Heart left ventricle (tissue), 16 donors: ENCODE measurements around the gene MAP3K4. TPM values are rescaled to one million over a fixed set of nuclear protein-coding genes. Genes with fewer than 3 reads are reported as not detected.

Experiments used
- ATAC-seq, 4 donors: fragments of 200-7000 bp; cut with Tn5 transposase; one replicate each; pipeline ENCODE4 v1.9.1; 2020 to 2022; ENCODE audit warnings: moderate library complexity in 4 of 4, mild to moderate bottlenecking in 3 of 4, moderate number of reproducible peaks in 1 of 4
- DNase-seq, 5 donors: peaks; one replicate each; pipeline ENCODE4 v3.0.0-alpha.2; 2020
- H3K27ac ChIP-seq, 12 donors: fragments of 200-600 bp; sonication (generic) in 4 of 12; one replicate each; pipeline versions ENCODE4 v1.5.0 to v1.8.0; 2016 to 2022; ENCODE audit warnings: mild to moderate bottlenecking in 2 of 12
- H3K27me3 ChIP-seq, 9 donors: fragments of 200-600 bp; sonication (generic) in 2 of 9; one replicate each; pipeline versions ENCODE4 v1.5.1 to v1.8.0; 2016 to 2022; ENCODE audit warnings: mild to moderate bottlenecking in 3 of 9
- H3K36me3 ChIP-seq, 9 donors: fragments of 200-600 bp; sonication (generic) in 2 of 9; one replicate each; pipeline versions ENCODE4 v1.5.0 to v1.8.0; 2018 to 2022; ENCODE audit warnings: mild to moderate bottlenecking in 2 of 9
- H3K4me1 ChIP-seq, 12 donors: fragments of 200-600 bp; sonication (generic) in 4 of 12; one replicate each; pipeline versions ENCODE4 v1.5.0 to v1.8.0; 2016 to 2022; ENCODE audit warnings: mild to moderate bottlenecking in 3 of 12
- H3K4me3 ChIP-seq, 12 donors: fragments of 200-600 bp; sonication (generic) in 4 of 12; one replicate each; pipeline versions ENCODE4 v1.5.0 to v1.8.0; 2017 to 2022; ENCODE audit warnings: mild to moderate bottlenecking in 9 of 12, moderate library complexity in 4 of 12
- H3K9me3 ChIP-seq, 12 donors: fragments of 200-600 bp; sonication (generic) in 4 of 12; one replicate each; pipeline versions ENCODE4 v1.5.0 to v1.8.0; 2016 to 2022; ENCODE audit warnings: mild to moderate bottlenecking in 1 of 12
- POLR2A ChIP-seq, 2 donors: fragments of 450-650 bp; IDR thresholded peaks; one replicate each; pipeline ENCODE4 v1.6.1; 2017; ENCODE audit warnings: antibody characterized with exemption in 2 of 2, mild to moderate bottlenecking in 2 of 2, moderate library complexity in 2 of 2
- WGBS, 4 donors: extraction: QIAGEN DNeasy Blood & Tissue Kit in 2 of 4; methylation state at CpG; one replicate each; pipeline versions ENCODE4 v1.1.5 to v1.1.7; 2013 to 2018; 5-methylcytosine and 5-hydroxymethylcytosine counted together
- intact Hi-C, 10 donors: fragments of 100-400 bp; cut with DNase I; formaldehyde crosslinking; loops; one replicate each; pipeline versions ENCODE4 v1.11.1 to v1.14.2; 2022
- polyA plus RNA-seq, 2 donors: library from polyadenylated mRNA; stranded (reverse); fragments of 200-250 nt; gene quantifications; one replicate each; pipeline ENCODE4 v1.2.3, GENCODE V29; 2013
- total RNA-seq, 9 donors: library from RNA; depleted of rRNA in 2 of 9; stranded (reverse); fragments of >200 nt in 2 of 9; fragmentation: NEBNext Ultra II Directional in 3 of 9; extraction: Animal tissue kit (Norgen Biotek cat#: 25700) in 3 of 9; gene quantifications; one replicate each; pipeline versions ENCODE4 v1.1.0 to v1.2.4, GENCODE V29; 2016 to 2023
- TF ChIP-seq, protein P1 (sequence below), 12 donors: fragments of 200-600 bp; sonication (generic) in 4 of 12; IDR thresholded peaks; one replicate each; pipeline versions ENCODE4 v1.5.0 to v1.8.0; 2018 to 2022; ENCODE audit warnings: antibody characterized with exemption in 12 of 12, mild to moderate bottlenecking in 5 of 12
- donor health status: ischemic (EF 13 %, LVEDD 7.1; RV severe dilation, severe dysfunction).
- donor health status: healthy with polysubstance abuse.
- donor health status: DM: no; HTN: yes; CAD: no.
- donor health status: DM: no; HTN: no; CAD: no.
- donor health status: ischemic (EF 25% LVEDD 6.9; RV normal size, moderate dysfunction).
- donor health status: ischemic (EF 25% LVEDD 5.7; RV mildly dilated, moderate dysfunction).
- donor health status: healthy.
- donor health status: DM: yes; HTN: yes; CAD: no.
- donor health status: ischemic (EF 35%, LVEDD 5.7; RV mildly dilated, moderate dysfunction).
- donor health status: nonischemic (EF 11% LVEDD 7.7; RV severe dilation, severe dysfunction).
- donor health status: DM: yes; HTN: yes; CAD: no.
- donor health status: PGD.
- donor health status: ischemic (EF 29% LVEDD 5.4; RV normal size, mild dysfunction).
- donor health status: nonischemic (EF 23%, LVEDD 6.1; RV moderate dilation, normal function).

Gene MAP3K4
- total and polyA plus RNA-seq, 11 donors: 9.2 to 39.1 (median 28.4) TPM

DNA sequence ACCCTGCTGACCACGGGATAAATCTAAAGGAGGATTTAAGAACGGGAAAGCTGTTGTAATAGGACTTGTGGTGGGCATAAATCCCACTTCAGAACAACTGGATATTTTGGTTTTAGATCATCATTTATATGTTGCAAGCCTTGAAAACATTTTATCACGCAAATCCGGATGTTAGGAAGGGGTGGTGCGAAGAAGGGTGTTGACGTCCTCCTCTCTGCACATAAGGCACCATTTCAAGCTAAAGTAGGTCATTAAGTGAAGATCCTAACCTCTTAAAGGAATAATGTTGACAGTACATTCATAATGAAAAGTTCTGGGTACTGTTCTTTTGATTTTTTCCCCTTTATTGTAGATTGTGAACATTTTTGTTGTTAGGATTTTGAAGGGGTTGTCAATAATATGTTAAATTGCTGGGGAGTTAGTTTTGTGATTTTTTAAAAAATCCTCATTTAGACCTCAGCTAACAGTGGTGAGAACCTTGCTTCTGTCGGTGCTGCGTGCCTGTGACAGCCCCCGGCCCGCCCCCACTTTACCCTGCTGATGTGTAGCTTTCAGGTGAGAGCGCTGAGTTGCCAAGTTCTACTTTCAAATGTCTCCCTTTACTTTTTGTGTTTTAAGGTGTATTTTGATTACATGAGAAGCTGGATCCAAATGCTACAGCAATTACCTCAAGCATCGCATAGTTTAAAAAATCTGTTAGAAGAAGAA, 88.8 kb downstream of the MAP3K4 start:
- Histone ChIP-seq H3K36me3 (peaks cover 0 to 94% (median 74%) of the 10 kb centered on the region in 9 donors), H3K27ac (no peak overlapping the region), H3K9me3 (no peaks in the 10 kb centered on the region), H3K4me1 (peaks cover 0 to 9% (median 2%) of the 10 kb centered on the region in 12 donors), H3K4me3 (no peak overlapping the region), H3K27me3 (no peaks in the 10 kb centered on the region)
- DNase-seq (no peak), ATAC-seq (peak in 1 of 4 donors; percentile 30)
- WGBS, 4 donors: 87 to 93% (median 89%) methylated on average over 12 of the region's 12 CpGs
- TF ChIP-seq, protein P1, sequence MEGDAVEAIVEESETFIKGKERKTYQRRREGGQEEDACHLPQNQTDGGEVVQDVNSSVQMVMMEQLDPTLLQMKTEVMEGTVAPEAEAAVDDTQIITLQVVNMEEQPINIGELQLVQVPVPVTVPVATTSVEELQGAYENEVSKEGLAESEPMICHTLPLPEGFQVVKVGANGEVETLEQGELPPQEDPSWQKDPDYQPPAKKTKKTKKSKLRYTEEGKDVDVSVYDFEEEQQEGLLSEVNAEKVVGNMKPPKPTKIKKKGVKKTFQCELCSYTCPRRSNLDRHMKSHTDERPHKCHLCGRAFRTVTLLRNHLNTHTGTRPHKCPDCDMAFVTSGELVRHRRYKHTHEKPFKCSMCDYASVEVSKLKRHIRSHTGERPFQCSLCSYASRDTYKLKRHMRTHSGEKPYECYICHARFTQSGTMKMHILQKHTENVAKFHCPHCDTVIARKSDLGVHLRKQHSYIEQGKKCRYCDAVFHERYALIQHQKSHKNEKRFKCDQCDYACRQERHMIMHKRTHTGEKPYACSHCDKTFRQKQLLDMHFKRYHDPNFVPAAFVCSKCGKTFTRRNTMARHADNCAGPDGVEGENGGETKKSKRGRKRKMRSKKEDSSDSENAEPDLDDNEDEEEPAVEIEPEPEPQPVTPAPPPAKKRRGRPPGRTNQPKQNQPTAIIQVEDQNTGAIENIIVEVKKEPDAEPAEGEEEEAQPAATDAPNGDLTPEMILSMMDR (IDR thresholded peaks at IDR 0.05): no peak
- TF ChIP-seq POLR2A (IDR thresholded peaks at IDR 0.05): no peak
- intact Hi-C loops: loop anchor here in 3 of 10 donors (10.0 kb wide), 2 partner anchors 86 to 146 kb away; partner anchors contain the start of gene MAP3K4 (in 1 of the 3)

DNA sequence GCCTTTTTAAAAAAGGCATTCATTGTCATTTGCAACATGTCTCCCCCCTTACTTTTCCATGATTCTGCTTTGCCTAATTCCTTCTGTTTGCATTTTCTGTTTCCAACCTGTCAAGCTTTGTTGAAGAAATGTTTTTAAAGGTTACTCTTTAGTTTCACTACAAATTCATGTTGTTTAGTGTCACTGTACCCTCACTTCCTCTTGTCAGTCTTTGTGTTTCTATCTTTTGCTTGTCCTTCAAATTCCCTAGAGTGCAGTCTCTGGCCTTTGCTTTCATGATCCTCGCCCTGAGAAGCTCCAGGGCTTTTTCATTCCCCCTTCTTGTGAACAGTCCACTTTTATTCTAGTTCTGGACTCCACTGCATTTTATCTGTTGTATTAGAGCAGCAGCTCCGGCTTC, 90.6 kb downstream of the MAP3K4 start:
- no peaks in the 10 kb centered on the region for H3K4me1 ChIP-seq
- ATAC-seq (no peak), DNase-seq (no peak)
- TF ChIP-seq, protein P1 (IDR thresholded peaks at IDR 0.05): no peak
- no peak for TF ChIP-seq POLR2A (IDR thresholded peaks at IDR 0.05)
- intact Hi-C loops: loop anchor here in 3 of 10 donors (10.0 kb wide), 2 partner anchors 87 to 147 kb away; partner anchors contain the start of gene MAP3K4 (in 1 of the 3)
- no peaks in the 10 kb centered on the region for H3K9me3 ChIP-seq
- WGBS, 4 donors: 69 to 82% (median 75%) methylated on average over 2 of the region's 2 CpGs
- peaks cover 0 to 96% (median 82%) of the 10 kb centered on the region in 9 donors for H3K36me3 ChIP-seq
- no peak overlapping the region for H3K27ac ChIP-seq
- H3K27me3 ChIP-seq: no peaks in the 10 kb centered on the region
- H3K4me3 ChIP-seq: no peak overlapping the region

DNA sequence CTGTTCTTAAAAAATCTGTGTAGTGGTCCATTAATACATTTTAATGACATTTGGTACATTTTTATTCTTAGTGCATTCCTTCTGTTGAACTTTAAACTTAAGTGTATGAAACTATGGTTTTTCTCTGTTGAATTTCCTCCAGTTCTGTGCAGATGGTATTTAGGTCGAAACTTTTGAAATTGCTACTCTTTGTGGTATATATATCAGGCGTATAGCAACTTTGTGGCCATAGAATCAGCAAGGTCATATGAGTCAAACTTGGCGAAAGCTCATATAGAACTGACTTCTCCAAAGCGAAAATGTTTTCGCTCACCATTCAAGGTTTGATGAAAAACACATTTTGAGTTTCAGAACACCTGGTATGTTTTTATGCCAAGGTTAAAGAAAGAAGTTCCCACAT, 93.7 kb downstream of the MAP3K4 start:
- Histone ChIP-seq H3K9me3 (no peaks in the 10 kb centered on the region), H3K36me3 (peaks cover 0 to 100% (median 99%) of the 10 kb centered on the region in 9 donors), H3K4me1 (no peaks in the 10 kb centered on the region), H3K27me3 (no peaks in the 10 kb centered on the region), H3K27ac (no peak overlapping the region), H3K4me3 (no peak overlapping the region)
- DNase-seq (no peak), ATAC-seq (no peak)
- TF ChIP-seq POLR2A (IDR thresholded peaks at IDR 0.05): no peak
- TF ChIP-seq, protein P1 (IDR thresholded peaks at IDR 0.05): no peak
- intact Hi-C loops: loop anchor here in 3 of 10 donors (10.0 kb wide), 2 partner anchors 90 to 150 kb away; partner anchors contain the start of gene MAP3K4 (in 1 of the 3)
- 97 to 98% (median 97%) methylated on average over 5 of the region's 5 CpGs for WGBS, 4 donors

DNA sequence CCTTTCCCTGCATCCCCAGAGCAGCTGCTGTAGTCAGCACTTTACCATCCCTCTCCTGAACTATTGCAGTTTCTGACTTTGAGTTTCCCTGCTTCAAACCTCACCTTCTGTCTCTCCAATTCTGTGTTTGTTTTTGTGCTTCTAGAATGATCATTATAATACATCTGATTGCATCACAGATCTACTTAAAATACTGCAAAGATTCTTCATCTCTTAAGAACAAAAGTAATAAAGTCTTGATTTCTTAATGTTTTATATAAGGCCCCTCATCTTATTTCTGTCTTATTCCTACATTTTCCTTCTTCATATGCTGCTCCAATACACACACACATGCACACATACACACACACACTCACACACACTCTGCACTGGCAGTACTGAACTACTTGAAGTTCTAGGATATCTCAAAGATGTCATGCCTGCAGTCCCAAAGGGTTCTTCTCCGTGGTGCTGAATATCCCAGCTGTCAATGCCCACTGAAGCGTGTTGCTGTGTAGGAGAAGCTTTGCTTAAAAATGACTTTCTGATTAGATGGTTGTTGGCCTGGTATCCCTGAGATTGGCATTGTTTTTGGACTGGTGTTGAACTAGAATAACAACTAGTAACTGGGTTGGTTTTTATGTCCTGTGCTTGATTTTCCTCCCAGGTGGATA, 97.2 kb downstream of the MAP3K4 start:
- ATAC-seq (no peak), DNase-seq (no peak)
- H3K4me3 ChIP-seq: no peak overlapping the region
- WGBS, 4 donors: 70 to 73% (median 73%) methylated on average over 2 of the region's 2 CpGs
- H3K4me1 ChIP-seq: no peaks in the 10 kb centered on the region
- no peak for TF ChIP-seq POLR2A (IDR thresholded peaks at IDR 0.05)
- TF ChIP-seq, protein P1 (IDR thresholded peaks at IDR 0.05): no peak
- no peaks in the 10 kb centered on the region for H3K9me3 ChIP-seq
- no peak overlapping the region for H3K27ac ChIP-seq
- intact Hi-C loops: loop anchor here in 3 of 10 donors (10.0 kb wide), 2 partner anchors 94 to 154 kb away; partner anchors contain the start of gene MAP3K4 (in 1 of the 3)
- no peaks in the 10 kb centered on the region for H3K27me3 ChIP-seq
- peaks cover 0 to 98% (median 93%) of the 10 kb centered on the region in 9 donors for H3K36me3 ChIP-seq
